HFFc6 (cell line): ENCODE data around the gene AAGAB. TPM values are rescaled to one million over a fixed set of nuclear protein-coding genes. Genes with fewer than 3 reads are reported as not detected.

ENCODE experiments used
- DNase-seq: peaks from one replicate; pipeline ENCODE4 v3.0.0-alpha.2; 2018
- H3K27ac Mint-ChIP-seq: 2 replicates; pipeline ENCODE4 v1.8.0; 2020; ENCODE audit warnings: mild to moderate bottlenecking, mixed read lengths
- H3K27me3 Mint-ChIP-seq: 2 replicates; pipeline ENCODE4 v1.8.0; 2021; ENCODE audit warnings: mild to moderate bottlenecking, moderate library complexity, mixed read lengths; ENCODE audit not compliant: insufficient read depth
- H3K36me3 Mint-ChIP-seq: 2 replicates; pipeline ENCODE4 v1.8.0; 2021; ENCODE audit warnings: low read depth, mixed read lengths
- H3K4me1 Mint-ChIP-seq: 2 replicates; pipeline ENCODE4 v1.8.0; 2020; ENCODE audit warnings: low read depth, mixed read lengths
- H3K4me3 Mint-ChIP-seq: 2 replicates; pipeline ENCODE4 v1.8.0; 2020; ENCODE audit warnings: mild to moderate bottlenecking, moderate library complexity, mixed read lengths
- H3K9me3 Mint-ChIP-seq: 2 replicates; pipeline ENCODE4 v1.8.0; 2020; ENCODE audit warnings: mild to moderate bottlenecking, mixed read lengths
- total RNA-seq, 6 experiments: library from RNA; stranded (reverse); fragmentation: NEBNext Ultra II Directional; extraction: Animal tissue kit (Norgen Biotek cat#: 25700); gene quantifications; 2 replicates in 1 of 6; 3 replicates in 5 of 6; pipeline ENCODE4 v1.2.3, GENCODE V29; 2021
- TF ChIP-seq, protein P1 (sequence below): fragments of 200-600 bp; sonication (generic); IDR thresholded peaks from 2 replicates; pipeline ENCODE4 v1.5.0; 2021; ENCODE audit warnings: antibody characterized with exemption, mild to moderate bottlenecking

The AAGAB gene
- total RNA-seq, 6 experiments from 2014 or later = 41.0 to 45.7 (median 42.0) TPM

DNA sequence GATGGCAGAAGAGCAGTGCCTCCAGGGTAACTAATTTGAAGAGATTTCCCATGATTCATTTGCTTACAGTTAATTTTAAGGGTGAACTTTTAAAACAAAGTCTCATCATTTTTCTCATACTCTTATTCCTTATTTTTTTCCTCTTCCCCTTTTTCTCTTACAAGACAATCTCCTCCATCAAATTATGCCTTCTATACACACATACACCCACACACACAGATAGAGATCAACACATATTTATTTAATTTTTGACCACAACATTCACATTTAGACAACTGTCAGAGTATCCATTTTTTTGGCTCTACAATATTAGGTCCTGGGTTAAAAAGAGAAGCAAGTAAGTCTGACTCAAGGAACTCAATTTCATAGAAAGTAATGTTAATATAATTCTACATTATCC lies 37.6 kb downstream of the AAGAB start:
- Mint-ChIP-seq H3K27me3 (no peaks in the 10 kb centered on the region), H3K9me3 (no peaks in the 10 kb centered on the region), H3K27ac (peak overlapping the region; percentile 28), H3K4me3 (no peak overlapping the region), H3K4me1 (peaks cover 27% of the 10 kb centered on the region), H3K36me3 (peaks cover 29% of the 10 kb centered on the region)
- TF ChIP-seq, protein P1, sequence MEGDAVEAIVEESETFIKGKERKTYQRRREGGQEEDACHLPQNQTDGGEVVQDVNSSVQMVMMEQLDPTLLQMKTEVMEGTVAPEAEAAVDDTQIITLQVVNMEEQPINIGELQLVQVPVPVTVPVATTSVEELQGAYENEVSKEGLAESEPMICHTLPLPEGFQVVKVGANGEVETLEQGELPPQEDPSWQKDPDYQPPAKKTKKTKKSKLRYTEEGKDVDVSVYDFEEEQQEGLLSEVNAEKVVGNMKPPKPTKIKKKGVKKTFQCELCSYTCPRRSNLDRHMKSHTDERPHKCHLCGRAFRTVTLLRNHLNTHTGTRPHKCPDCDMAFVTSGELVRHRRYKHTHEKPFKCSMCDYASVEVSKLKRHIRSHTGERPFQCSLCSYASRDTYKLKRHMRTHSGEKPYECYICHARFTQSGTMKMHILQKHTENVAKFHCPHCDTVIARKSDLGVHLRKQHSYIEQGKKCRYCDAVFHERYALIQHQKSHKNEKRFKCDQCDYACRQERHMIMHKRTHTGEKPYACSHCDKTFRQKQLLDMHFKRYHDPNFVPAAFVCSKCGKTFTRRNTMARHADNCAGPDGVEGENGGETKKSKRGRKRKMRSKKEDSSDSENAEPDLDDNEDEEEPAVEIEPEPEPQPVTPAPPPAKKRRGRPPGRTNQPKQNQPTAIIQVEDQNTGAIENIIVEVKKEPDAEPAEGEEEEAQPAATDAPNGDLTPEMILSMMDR = no peak
- no peak for DNase-seq

DNA sequence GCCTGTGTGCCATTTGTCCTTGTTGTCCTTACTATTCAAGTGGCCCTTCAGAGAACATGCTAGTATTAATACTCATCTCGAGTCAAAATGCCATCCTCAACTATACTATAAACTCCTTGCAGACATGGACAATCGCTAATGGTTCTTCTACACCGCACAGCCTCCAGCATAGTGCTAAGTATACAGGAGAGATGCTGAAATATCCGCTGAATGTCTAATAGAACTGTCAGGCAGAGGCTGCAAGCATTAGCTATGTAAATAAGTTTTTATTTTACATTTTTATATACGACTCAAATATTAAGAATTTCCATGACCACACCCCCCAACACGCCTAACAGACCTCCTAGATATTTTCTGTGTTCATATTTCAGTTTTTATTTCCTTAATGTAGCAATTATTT lies 39.4 kb downstream of the AAGAB start:
- no peaks in the 10 kb centered on the region for H3K27me3 Mint-ChIP-seq
- no peaks in the 10 kb centered on the region for H3K9me3 Mint-ChIP-seq
- H3K27ac Mint-ChIP-seq = no peak overlapping the region
- H3K4me1 Mint-ChIP-seq = peaks cover 27% of the 10 kb centered on the region
- H3K36me3 Mint-ChIP-seq = peaks cover 29% of the 10 kb centered on the region
- H3K4me3 Mint-ChIP-seq = no peak overlapping the region
- TF ChIP-seq, protein P1 = no peak
- DNase-seq = no peak

DNA sequence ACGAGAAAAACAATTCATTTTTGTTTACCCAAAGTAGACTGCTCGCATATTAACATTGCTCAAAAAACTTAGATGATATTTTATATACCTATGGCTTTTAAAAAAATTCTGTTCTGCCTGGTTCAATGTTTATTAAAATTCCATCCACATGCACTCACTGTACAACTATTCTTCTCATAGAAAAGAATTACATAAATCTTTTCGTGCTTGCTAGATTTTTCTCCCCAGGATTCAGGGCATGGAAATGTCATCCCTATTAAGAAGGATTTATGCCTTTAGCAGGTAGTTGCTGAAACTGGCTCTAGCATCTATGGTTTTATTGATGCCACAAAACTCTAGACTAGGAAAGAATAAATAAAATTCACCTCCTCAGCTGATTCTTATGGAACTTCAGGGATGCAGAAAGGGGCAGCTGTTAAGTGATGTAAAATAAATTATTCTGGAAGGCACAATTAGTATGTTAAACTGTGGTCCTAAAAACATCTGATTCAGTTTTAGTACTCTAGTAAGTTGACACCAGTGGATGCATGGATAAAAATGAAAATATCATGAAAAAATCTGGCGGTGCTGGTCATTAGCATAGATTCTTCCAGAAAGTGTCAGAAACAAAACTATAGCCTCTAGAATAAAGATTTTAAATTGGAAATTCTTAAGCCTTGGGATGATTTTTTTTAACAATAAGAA lies 41.6 kb downstream of the AAGAB start:
- no peak for DNase-seq
- H3K27ac Mint-ChIP-seq = no peak overlapping the region
- TF ChIP-seq, protein P1 = no peak
- H3K36me3 Mint-ChIP-seq = peaks cover 25% of the 10 kb centered on the region
- no peaks in the 10 kb centered on the region for H3K9me3 Mint-ChIP-seq
- no peaks in the 10 kb centered on the region for H3K27me3 Mint-ChIP-seq
- H3K4me1 Mint-ChIP-seq = peaks cover 27% of the 10 kb centered on the region
- no peak overlapping the region for H3K4me3 Mint-ChIP-seq

DNA sequence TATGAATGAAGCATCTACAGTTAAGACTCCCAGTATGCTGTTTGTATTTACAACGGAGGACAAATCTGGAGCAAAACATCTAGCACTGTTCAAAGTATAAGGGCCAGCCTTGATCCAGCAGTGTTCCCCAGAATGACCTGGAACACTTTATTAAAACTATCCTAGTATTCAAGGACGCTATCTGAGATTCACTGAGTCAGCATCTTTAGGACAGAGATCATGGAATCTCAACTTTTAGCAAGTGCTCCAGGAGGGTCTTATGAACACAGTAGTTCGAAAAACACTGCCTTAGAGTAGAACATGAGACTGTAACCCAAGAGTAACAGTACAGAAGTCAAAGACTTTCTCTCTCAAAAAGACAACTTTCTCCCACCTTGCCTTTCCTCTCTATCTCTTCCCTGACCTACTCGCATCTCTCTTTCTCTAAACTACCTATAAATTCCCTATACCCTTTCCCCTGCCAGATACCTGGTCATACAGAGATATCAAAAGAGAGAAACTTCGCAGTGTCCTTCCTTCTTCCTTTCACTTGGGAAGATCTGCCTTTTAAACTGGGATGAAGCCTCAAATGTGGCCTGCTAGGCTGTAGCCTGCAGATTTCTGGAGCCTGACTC lies 43.8 kb downstream of the AAGAB start:
- Mint-ChIP-seq H3K36me3 (peaks cover 32% of the 10 kb centered on the region), H3K4me3 (no peak overlapping the region), H3K4me1 (peaks cover 16% of the 10 kb centered on the region), H3K9me3 (no peaks in the 10 kb centered on the region), H3K27ac (no peak overlapping the region), H3K27me3 (no peaks in the 10 kb centered on the region)
- TF ChIP-seq, protein P1 = no peak
- no peak for DNase-seq

DNA sequence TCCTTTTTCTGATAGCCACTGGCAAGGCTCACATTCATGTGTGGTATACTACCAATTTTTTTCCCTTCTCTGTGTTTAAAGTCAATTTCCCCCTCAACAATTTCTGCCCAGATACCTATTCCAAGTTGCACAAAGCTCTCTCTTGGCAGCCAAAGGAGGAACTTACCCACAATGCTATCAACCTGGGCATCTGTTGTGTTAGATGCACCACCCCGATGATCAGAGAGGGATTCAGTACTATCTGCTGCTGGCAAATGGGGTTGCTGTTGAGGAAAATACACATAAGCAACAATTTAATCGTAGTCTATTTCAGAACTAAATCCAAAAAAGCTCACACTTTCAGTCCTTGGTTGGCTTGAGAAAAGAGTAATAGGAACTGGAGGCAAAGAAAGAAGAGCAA lies 46.1 kb downstream of the AAGAB start:
- no peak for DNase-seq
- Mint-ChIP-seq H3K4me1 (peaks cover 8% of the 10 kb centered on the region), H3K4me3 (no peak overlapping the region), H3K9me3 (no peaks in the 10 kb centered on the region), H3K27me3 (no peaks in the 10 kb centered on the region), H3K36me3 (peaks cover 40% of the 10 kb centered on the region), H3K27ac (no peak overlapping the region)
- TF ChIP-seq, protein P1 = no peak
